PC-9 (cell line): ENCODE measurements around the gene SYNPO.

Experiments used
- CTCF ChIP-seq: fragments of 200-600 bp; sonication (generic); conservative IDR thresholded peaks from 2 replicates; pipeline ENCODE4 v1.6.1; 2017; ENCODE audit warnings: mixed run types, antibody characterized with exemption, mild to moderate bottlenecking, moderate library complexity
- EZH2 ChIP-seq: fragments of 200-600 bp; sonication (generic); IDR thresholded peaks from 2 replicates; pipeline ENCODE4 v1.8.0; 2017; ENCODE audit warnings: antibody characterized with exemption, low read depth

GRCh38 chr5:150628936-150629485 is 11.4 kb upstream of the SYNPO start:
- no peak for TF ChIP-seq CTCF
- no peak for TF ChIP-seq EZH2
